NK-92 (cell line): Measurements from ENCODE around the gene FAM83B.
"Not testable (repeated sequence)": the region's sequence is repeated elsewhere in the genome, so short reads cannot be mapped to it uniquely, and the experiment has no call there.

Source experiments
- DNase-seq: peaks from one replicate; lab custom pipeline; 2025; ENCODE audit not compliant: unreplicated experiment; lab: John Stamatoyannopoulos, UW

FAM83B gene, protein sequence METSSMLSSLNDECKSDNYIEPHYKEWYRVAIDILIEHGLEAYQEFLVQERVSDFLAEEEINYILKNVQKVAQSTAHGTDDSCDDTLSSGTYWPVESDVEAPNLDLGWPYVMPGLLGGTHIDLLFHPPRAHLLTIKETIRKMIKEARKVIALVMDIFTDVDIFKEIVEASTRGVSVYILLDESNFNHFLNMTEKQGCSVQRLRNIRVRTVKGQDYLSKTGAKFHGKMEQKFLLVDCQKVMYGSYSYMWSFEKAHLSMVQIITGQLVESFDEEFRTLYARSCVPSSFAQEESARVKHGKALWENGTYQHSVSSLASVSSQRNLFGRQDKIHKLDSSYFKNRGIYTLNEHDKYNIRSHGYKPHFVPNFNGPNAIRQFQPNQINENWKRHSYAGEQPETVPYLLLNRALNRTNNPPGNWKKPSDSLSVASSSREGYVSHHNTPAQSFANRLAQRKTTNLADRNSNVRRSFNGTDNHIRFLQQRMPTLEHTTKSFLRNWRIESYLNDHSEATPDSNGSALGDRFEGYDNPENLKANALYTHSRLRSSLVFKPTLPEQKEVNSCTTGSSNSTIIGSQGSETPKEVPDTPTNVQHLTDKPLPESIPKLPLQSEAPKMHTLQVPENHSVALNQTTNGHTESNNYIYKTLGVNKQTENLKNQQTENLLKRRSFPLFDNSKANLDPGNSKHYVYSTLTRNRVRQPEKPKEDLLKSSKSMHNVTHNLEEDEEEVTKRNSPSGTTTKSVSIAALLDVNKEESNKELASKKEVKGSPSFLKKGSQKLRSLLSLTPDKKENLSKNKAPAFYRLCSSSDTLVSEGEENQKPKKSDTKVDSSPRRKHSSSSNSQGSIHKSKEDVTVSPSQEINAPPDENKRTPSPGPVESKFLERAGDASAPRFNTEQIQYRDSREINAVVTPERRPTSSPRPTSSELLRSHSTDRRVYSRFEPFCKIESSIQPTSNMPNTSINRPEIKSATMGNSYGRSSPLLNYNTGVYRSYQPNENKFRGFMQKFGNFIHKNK

DNA sequence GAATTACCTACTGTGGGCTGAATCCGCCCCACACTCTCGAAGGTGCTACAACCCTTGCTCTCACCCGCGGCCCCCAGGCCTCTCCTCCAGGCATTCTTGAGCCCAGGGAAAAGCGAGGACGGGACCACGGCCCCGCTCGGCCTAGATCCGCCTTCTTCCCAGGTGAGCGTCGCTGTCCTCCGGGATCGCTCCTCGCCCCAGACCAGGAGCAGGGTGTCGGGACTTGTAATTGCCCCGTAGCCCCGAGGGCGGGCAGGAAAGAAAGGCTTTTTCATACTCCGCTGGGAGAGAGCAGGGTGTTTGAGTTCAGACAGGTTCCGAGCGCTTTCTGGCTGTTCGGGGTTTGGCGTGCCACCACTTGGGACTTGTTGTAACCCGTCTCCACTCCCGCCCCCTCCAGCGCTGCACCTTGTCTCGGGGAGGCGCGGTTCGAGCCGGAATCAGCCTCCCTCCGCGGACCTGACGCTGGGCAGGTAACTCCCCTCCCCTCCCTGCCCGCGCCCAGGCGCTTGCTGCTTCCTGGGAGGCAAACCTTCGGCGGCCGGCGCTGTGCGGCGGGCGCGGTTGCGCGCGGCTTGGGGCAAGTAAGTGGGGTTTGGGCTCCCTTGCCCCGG lies at the start of gene FAM83B:
Gene FAM83B (plus strand): TSS at position 529 of the 614 bp plus-strand sequence. CDS start 23,476 bp downstream, outside the sequence.
- DNase-seq = no peak

DNA sequence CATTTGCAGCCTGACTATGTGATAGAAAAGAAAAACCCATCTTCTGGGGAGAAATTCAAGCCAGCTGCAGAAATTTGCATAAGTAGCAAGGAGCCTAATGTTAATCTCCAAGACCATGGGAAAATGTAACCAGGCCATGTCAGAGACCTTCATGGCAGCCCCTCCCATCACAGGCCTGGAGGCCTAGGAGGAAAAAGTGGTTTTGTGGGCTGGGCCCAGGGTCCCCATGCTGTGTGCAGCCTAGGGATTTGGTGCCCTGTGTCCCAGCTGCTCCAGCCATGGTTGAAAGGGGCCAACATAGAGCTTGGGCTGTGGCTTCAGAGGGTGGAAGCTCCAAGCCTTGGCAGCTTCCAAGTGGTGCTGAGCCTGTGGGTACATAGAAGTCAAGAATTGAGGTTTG lies 49.7 kb upstream of the FAM83B start:
- DNase-seq = not testable (repeated sequence)

DNA sequence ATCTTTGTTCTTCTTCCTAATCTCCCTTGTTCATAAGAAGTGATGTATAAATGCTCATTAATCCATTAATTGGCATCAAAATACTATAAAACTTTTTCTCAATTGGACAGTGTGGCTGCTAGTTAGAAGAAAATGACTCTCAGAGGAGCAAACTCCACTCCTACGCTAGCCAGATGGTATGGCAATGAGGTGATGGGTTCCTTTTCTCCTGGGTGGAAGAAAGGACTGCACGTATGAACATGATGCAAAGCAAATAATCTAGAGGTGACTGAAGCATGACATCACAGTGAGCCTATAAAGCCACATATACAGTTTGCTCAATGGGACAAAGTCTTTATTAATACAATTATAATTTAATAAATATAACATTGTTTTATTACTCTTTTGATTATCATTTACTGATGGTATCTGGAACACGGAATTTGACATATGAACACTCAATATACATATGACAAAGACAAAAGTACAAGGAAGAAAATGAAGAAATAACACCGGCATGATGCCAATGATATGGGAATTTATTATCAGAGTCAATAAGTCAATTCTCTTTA lies 46.4 kb upstream of the FAM83B start:
- DNase-seq = no peak

DNA sequence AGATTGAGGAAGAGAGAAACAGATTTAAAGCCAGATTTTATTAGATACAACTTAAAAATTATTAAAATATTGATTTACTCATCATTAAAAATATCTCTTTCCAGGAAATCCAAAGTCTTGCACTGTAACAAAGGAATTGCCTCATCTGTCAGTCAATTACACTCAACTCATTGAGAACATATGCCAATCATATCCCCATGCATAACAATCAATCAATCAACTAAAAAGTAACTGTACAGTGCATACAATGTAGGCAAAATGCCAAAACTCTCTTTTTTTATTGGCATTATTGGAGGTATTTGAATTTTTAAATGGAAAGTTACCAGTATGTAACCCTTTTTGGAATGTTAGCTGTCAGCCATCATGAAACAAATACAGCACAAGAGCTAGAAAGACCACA lies 45.3 kb upstream of the FAM83B start:
- DNase-seq = no peak

DNA sequence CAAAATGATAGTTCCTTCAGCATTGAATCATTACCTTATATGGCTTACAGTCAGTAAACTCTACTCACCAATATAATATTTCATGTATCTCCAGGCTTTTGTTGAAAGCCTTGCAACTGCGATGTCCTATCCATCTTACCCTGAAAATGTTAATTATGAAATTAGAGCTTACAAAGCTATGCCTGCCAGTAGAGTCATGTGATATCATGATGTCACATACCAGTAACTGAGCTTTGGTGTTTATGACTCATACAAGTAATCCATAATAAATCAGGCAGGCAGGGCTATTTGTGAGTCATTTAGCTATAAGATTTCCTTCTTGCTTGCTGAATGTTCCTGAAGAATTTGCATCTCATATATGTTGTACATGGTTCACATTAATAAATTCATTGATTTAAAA lies 44.9 kb upstream of the FAM83B start:
- no peak for DNase-seq

DNA sequence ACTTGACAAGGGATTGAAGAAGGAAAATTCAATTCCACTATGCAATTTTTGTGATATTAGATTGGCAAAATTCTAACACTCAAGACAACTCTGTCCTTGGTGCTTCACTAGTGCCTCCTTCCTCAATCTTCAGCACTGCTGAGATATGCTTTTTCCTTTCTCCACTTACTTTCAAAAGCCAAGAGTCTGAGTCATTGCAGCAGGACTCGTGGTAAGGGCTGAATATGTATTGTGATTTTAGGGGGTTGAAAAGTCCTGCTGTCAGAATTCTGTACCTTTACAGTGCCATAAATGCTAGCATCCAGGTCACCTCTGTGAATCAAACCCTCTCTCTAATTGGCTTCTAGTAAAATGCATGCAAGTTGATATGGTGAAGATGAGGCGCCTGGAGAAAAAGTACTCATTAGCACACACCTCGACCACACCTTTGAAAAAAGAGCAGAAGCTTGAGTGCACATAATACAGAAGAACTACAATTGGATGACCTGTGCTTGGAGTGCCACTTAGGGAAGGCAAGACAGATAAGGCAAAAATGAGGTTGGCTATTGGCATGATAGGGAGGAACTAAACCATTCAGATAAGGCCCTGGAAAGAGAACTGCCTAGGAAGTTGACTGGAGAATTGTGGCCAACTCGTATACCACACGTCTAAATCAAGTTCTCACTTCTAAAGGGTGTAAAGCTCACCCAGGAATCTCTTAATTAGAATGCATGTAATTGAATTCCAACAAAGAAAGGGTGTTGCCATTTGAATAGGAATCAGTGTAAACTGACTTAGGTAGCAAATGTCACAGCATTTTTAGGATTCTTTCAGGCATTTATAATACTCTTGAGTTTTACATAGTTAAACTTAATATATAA lies 43.6 kb upstream of the FAM83B start:
- no peak for DNase-seq

DNA sequence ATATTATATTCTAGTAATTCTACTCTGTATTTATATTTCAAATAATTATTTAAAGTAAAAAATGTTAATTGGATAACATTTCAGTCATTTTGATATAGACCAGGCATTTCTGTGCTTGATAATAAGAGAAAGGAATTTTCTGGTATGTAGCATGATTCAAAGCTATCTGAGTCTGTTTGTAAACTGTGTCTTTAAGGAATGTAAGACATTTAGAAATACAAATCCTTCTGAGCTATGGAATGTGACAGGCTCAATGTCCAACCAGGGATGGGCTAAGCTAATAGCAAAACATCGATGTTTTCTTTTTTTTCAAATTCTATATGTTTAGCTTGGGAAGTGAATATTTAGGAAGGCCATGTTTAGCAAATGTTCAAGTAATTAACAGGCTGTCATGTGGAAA lies 41.5 kb upstream of the FAM83B start:
- DNase-seq = no peak

DNA sequence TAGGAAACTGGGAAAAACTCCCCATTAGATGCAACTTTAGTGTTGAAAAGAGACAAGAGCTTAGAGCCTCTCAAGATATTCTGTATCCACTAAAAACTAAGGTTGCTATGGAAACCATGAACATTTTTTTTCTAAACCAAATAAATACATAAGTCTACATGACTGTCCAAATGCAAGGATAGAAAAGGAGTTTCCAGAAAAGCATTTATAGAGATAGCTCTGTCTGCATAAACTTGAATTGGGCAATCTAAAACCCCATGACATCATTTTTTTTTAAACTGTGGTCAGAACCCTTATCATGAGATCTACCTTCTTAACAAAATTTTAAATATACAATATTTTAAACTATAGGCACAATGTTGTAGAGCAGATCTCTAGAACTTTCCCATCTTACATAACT lies 36.4 kb upstream of the FAM83B start:
- DNase-seq = no peak

DNA sequence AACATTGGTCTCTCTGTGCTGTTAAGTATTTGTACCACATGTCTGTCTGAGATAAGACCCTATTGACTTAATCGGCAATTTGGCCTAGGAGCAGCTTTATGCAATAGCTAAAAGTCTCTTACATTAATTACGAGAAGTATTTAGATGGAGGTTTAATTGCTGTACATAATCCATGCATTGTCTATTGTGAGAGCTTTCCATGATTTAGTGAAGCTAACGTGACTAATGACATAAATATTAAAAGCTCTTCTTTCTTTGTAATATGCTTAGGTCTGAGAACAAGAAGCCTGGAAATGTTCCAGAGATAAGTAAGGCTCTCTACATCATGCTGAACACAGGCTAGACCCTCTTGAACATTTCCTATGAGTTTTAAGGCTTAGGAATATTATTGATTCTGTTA lies 32.7 kb upstream of the FAM83B start:
- no peak for DNase-seq

DNA sequence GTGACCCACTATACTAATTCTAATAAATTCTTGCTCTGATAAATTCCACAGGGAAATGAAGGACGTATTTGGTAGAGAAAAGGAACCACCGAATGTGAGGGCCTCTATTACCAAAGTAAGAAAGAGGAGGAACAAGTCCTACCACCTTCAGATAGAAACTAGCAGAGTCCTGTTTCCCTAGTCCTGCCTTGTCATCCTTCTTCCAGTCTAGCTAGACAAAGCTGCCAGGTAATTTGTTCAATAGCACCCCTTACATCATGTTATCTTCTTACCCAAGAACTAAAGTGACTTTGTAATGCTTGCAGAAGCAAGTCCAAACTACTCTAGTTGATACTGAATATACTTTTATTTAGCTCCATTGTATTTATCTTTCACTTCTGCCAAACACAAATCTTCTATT lies 29.3 kb upstream of the FAM83B start:
- DNase-seq = no peak

DNA sequence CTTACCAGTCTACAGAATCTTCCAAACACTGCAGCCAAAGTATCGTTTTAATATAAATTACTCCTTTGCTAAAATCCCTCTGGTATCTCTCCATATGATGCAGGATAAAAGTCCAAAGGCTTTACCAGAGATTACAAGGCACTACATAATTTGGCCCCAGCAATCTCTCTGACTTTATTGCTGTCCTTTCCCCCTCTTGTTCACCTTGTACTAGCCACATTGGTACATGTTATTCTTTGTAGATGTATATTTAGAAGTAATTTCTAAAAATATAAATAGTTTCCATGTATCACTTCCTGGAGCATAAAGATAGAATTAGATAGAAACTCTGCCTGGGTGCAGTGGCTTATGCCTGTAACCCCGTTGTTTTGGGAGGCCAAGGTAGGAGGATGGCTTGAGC lies 28.7 kb upstream of the FAM83B start:
- DNase-seq = no peak

DNA sequence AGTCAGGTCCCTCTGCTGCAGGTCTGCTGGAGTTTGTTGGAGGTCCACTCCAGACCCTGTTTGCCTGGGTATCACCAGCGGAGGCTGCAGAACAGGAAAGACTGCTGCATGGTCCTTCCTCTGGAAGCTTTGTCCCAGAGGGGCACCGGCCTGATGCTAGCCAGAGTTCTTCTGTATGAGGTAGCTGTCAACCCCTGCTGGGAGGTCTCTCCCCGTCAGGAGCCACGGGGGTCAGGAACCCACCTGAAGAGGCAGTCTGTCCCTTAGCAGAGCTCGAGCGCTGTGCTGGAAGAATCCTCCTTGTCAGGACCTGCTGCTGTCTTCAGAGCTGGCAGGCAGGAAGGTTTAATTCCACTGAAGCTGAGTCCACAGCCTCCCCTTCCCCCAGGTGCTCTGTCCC lies 22.3 kb upstream of the FAM83B start:
- DNase-seq = not testable (repeated sequence)

DNA sequence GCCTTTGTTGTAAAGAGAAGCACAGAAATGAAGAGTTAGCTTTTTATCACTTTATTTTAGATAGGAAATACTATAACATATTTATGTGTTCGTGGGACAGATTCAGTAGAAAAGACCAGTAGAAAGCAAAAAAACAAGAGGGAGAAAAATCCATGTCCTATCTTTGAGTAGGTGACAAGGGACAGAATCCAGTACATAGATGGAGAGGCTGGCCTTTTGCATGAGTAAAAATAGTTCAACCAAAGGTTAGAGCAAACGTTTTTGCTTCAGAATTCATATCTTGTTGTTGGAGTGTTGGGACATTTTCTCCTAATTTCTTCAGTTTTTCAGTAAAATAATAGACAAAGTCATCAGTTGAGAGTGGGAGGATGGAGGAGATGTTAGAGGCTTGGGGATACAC lies 19.6 kb upstream of the FAM83B start:
- no peak for DNase-seq

DNA sequence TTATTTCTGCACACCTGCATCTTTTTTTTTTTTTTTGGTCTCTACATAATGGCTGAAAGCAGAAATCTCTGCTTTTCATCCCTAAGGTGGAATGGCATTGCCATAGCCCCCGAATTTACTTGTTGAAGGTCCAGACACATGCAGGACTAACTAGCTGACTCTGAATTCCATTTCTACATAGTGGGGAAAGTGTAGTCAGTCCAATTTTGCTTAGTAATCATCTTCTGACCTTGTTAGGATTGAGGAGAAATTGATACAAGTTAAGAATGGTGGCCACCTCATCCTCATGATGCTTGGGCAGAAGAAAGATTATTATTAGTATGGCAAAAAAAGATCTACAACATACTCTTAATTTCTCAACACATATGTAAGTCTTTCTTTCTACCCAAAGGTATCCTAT lies 16.4 kb upstream of the FAM83B start:
- DNase-seq = no peak

DNA sequence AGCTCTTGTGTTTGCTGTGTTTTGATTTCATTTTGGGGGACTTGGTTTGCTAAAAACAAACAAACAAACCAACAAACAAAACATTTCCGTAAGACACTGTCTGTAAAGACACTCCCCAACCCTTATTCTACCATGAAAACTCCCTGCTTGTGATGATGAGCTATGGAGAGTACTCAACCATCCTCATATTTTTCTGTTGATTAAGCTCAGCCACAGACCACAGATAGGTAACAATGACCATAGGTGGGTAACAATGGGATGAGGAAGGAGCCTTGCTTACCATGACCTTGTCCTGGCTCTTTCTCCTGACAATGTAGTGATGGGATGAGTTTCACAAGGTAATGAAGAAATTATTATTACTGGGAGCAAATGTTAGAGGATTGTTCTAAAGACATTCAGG lies 11.4 kb upstream of the FAM83B start:
- DNase-seq = no peak

DNA sequence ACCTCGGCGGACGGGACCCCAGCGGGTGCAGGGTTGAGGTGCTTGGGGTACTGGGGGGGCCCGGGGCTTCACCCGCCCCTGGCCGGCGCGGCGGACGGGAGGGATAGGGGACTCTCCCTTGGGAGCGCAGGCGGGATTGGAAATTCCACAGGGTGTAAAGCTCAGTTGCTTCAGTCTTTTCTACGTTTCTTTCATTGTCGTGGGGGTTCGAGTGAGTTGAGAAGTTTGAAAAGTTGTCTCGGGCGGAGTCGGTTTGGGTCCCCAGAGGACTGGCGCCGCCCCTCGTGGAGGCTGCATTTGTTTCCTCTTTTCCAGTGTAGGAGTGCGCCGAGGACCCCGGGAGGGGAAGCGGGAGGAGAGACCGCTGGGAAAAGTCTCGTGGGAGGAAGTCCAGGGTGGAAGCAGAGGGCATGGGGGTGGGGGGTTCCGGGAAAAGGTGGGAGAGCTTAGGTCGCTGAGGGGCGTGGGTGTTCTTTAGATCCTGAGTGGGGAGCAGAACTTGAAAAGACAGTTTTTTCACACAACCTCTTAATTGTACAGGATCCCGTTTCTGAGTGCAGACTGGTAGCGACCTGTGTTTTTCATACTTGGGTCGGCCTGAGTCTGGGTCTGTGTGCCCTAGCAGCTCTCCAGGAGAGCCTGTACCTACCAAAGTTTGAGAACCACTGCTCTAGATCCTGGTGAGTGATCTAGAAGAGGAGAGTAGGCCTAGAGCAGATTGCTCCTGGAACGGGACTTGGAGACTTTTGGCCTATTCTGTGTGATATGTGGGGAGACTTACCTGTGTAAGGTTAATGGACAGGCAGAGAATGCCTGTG lies 495 bp downstream of the FAM83B start:
- no peak for DNase-seq

DNA sequence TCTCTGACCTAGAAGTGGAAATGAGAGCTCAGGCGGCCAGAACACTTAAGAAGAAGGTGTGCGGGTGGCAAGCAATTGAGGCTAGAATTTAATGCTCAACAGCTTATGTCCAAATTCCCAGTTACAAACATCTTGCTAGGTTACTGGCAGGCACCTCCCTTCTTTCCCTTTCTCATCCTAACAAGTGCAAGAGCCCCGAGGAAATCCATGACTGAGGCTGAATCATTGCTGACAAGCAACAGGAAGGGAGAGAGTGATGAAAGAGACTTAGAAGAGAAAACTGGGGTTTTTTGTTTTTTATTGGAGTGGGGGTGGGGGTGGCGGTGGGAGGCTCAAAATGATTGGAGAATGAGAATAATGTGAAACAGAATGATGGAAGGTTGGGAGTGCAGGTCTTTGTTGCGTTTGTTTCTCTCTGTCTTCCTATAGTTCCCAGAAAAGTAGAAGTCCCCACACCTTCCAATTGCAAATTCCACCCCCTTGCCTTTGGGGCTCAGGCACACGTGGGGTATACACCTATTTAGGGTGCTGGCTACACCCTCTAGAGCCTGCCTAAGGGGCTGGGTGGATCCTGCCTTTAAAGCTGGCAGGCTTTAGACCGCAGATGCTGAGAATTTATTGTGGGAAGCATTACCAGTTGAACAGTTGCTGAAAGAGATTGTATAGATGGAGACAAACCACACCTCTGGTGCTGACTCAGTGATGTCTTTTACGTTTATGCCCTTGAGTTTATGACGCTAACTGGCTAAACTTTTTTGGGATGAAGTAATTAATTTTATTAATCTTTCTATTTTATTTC lies 1.4 kb downstream of the FAM83B start:
- DNase-seq = no peak

DNA sequence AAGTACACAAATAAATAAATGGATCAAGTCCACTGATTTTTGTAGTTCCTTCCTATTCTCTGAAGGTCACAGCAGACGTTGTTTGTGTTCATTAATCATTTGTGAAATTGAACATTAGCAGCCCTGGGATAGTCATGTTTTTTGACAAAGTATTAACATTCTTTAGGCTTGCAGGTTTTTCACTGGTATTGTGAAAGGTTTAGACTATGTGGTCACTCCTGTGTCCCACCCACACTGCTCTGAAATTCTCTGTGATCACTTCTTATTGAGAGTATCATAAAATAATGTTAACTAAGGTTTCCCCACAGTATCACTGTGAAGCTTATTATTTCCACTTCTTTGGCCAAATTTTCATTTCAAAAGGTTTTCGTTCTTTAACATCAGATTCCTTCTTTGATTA lies 3.5 kb downstream of the FAM83B start:
- DNase-seq = no peak

DNA sequence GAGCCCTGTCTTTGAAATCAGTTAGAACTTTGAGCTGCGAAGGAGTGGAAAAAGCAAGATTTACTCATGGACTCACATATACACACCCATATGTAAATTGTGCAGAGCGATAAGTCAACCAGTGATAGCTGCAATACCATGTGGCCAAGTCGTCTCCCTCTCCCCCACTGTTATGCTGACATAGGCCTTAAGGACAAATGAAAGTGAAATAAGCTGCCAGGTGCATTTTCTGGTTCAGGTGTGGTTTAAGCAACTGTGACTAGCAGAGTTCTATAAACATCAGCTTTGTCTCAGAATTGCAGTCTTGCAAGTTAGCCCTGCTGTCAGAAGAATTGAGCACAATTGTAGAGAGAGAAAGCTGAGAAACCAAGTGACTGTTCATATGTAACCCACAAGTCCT lies 9.6 kb downstream of the FAM83B start:
- no peak for DNase-seq
